Measurements from ENCODE around the gene MEGF8.

GRCh38 chr19:42400404-42400803, 75.0 kb downstream of the MEGF8 start:
- TF ChIP-seq, protein P1, sequence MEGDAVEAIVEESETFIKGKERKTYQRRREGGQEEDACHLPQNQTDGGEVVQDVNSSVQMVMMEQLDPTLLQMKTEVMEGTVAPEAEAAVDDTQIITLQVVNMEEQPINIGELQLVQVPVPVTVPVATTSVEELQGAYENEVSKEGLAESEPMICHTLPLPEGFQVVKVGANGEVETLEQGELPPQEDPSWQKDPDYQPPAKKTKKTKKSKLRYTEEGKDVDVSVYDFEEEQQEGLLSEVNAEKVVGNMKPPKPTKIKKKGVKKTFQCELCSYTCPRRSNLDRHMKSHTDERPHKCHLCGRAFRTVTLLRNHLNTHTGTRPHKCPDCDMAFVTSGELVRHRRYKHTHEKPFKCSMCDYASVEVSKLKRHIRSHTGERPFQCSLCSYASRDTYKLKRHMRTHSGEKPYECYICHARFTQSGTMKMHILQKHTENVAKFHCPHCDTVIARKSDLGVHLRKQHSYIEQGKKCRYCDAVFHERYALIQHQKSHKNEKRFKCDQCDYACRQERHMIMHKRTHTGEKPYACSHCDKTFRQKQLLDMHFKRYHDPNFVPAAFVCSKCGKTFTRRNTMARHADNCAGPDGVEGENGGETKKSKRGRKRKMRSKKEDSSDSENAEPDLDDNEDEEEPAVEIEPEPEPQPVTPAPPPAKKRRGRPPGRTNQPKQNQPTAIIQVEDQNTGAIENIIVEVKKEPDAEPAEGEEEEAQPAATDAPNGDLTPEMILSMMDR (IDR thresholded peaks at IDR 0.05), result no peak
- TF ChIP-seq POLR2A (IDR thresholded peaks at IDR 0.05), result no peak

Measured in esophagus squamous epithelium (tissue), 4 donors.